A549 (cell line): ENCODE measurements around the gene RPTOR. TPM values are rescaled to one million over a fixed set of nuclear protein-coding genes. Genes with fewer than 3 reads are reported as not detected.

ENCODE experiments used
- ATAC-seq, 2 experiments: fragments of 200-7000 bp in 1 of 2; fragments of >200 bp in 1 of 2; cut with Nextera tagmentation in 1 of 2; cut with Tn5 transposase in 1 of 2; 3 replicates each; pipeline versions ENCODE4 v1.8.0 to v1.9.1; 2018 to 2020; ENCODE audit warnings: mild to moderate bottlenecking in 1 of 2, moderate library complexity in 1 of 2
- CTCF ChIA-PET: fragments of 300-600 bp; sonication (Branson Sonifier 250); formaldehyde crosslinking; extraction: SDS; loops from one replicate; lab custom pipeline; 2021; ENCODE audit warnings: antibody characterized with exemption, inconsistent platforms; lab: Yijun Ruan, JAX
- POLR2A ChIA-PET: fragments of 350-600 bp; formaldehyde crosslinking; extraction: SDS; loops from one replicate; lab custom pipeline; 2021; ENCODE audit warnings: antibody characterized with exemption, inconsistent platforms; lab: Yijun Ruan, JAX
- DNase-seq, 2 experiments: peaks; one replicate each; pipeline versions ENCODE4 v3.0.0 to v3.0.0-alpha.2; 2011 to 2016; ENCODE audit warnings: low read depth in 1 of 2, low spot score in 1 of 2
- FAIRE-seq: peaks from 2 replicates; lab custom pipeline; 2011; peaks lifted over from hg19 to GRCh38; lab: Jason Lieb, UNC
- H3K27ac ChIP-seq, 2 experiments: fragments of >200 bp; sonication (Bioruptor Twin); formaldehyde crosslinking; 3 replicates each; pipeline ENCODE4 v1.5.1; 2016 to 2017
- H3K4me1 ChIP-seq: fragments of >200 bp; sonication (Bioruptor Twin); formaldehyde crosslinking; 3 replicates; pipeline ENCODE4 v1.6.1; 2016
- H3K4me2 ChIP-seq: fragments of >200 bp; sonication (Bioruptor Twin); formaldehyde crosslinking; 3 replicates; pipeline ENCODE4 v1.6.1; 2016
- H3K4me3 ChIP-seq: fragments of >200 bp; sonication (Bioruptor Twin); formaldehyde crosslinking; 3 replicates; pipeline ENCODE4 v1.5.1; 2016
- H3K9me3 ChIP-seq: fragments of >200 bp; sonication (Bioruptor Twin); formaldehyde crosslinking; 3 replicates; pipeline ENCODE4 v1.6.1; 2016
- BHLHE40 ChIP-seq: IDR thresholded peaks from 2 replicates; pipeline ENCODE4 v1.6.1; 2012; ENCODE audit warnings: low read depth, low read length, inconsistent platforms
- CBX2 ChIP-seq: fragments of 200-600 bp; sonication (generic); IDR thresholded peaks from 2 replicates; pipeline ENCODE4 v1.6.1; 2016; ENCODE audit warnings: low read depth, mild to moderate bottlenecking, borderline replicate concordance
- FOSB ChIP-seq: fragments of 250-450 bp; sonication (Bioruptor Pico); IDR thresholded peaks from 2 replicates; pipeline ENCODE4 v1.5.0; 2020; ENCODE audit warnings: mild to moderate bottlenecking, moderate library complexity
- FOSL2 ChIP-seq, 2 experiments: fragments of 450-650 bp in 1 of 2; fragments of >200 bp in 1 of 2; sonication (Bioruptor Twin) in 1 of 2; formaldehyde crosslinking; IDR thresholded peaks; 2 replicates each; pipeline versions ENCODE4 v1.5.0 to v1.6.1; 2016 to 2020; ENCODE audit warnings: mild to moderate bottlenecking in 1 of 2, moderate library complexity in 1 of 2
- GATA3 ChIP-seq: IDR thresholded peaks from 2 replicates; pipeline ENCODE4 v1.6.1; 2012; ENCODE audit warnings: borderline replicate concordance
- HEYL ChIP-seq: fragments of 250-450 bp; sonication (Bioruptor Pico); IDR thresholded peaks from 2 replicates; pipeline ENCODE4 v1.8.0; 2021; ENCODE audit warnings: mild to moderate bottlenecking, moderate library complexity
- HOXB5 ChIP-seq: fragments of 250-450 bp; sonication (Bioruptor Pico); IDR thresholded peaks from 2 replicates; pipeline ENCODE4 v1.5.0; 2020; ENCODE audit warnings: mild to moderate bottlenecking, moderate library complexity
- JUNB ChIP-seq: fragments of >200 bp; sonication (Bioruptor Twin); formaldehyde crosslinking; IDR thresholded peaks from 2 replicates; pipeline ENCODE4 v1.6.1; 2016
- KDM5A ChIP-seq: fragments of 200-600 bp; sonication (generic); IDR thresholded peaks from 2 replicates; pipeline ENCODE4 v1.6.1; 2016; ENCODE audit warnings: antibody characterized with exemption, mild to moderate bottlenecking
- MYC ChIP-seq: IDR thresholded peaks from 2 replicates; pipeline ENCODE4 v1.6.1; 2012; ENCODE audit warnings: mild to moderate bottlenecking, inconsistent platforms, low read length, improper control_type of control experiment, borderline replicate concordance
- NFE2L2 ChIP-seq: fragments of 150-350 bp; conservative IDR thresholded peaks from 2 replicates; pipeline ENCODE4 v1.6.1; 2014; ENCODE audit warnings: low read length
- POLR2A ChIP-seq: IDR thresholded peaks from 2 replicates; pipeline ENCODE4 v1.6.1; 2012; ENCODE audit warnings: mild to moderate bottlenecking, low read length
- RARB ChIP-seq: fragments of 250-450 bp; sonication (Bioruptor Pico); IDR thresholded peaks from 2 replicates; pipeline ENCODE4 v1.8.0; 2021; ENCODE audit warnings: mild to moderate bottlenecking, moderate library complexity
- RCOR1 ChIP-seq: fragments of 150-350 bp; IDR thresholded peaks from 2 replicates; pipeline ENCODE4 v1.6.1; 2014; ENCODE audit warnings: antibody characterized with exemption, low read length, low read depth
- TFCP2L1 ChIP-seq: fragments of 250-450 bp; sonication (Bioruptor Pico); IDR thresholded peaks from 2 replicates; pipeline ENCODE4 v1.5.0; 2021; ENCODE audit warnings: mild to moderate bottlenecking
- TP53 ChIP-seq: fragments of 250-450 bp; sonication (Bioruptor Pico); IDR thresholded peaks from 2 replicates; pipeline ENCODE4 v1.5.0; 2021; ENCODE audit warnings: mild to moderate bottlenecking, moderate library complexity
- ZC3H11A ChIP-seq: fragments of 450-650 bp; IDR thresholded peaks from 2 replicates; pipeline ENCODE4 v1.6.1; 2014; ENCODE audit warnings: antibody characterized with exemption, mild to moderate bottlenecking
- ZNF302 ChIP-seq: fragments of 250-450 bp; sonication (Bioruptor Pico); IDR thresholded peaks from 2 replicates; pipeline ENCODE4 v1.9.0; 2021; ENCODE audit warnings: inconsistent platforms, mild to moderate bottlenecking, moderate library complexity
- WGBS: methylation state at CpG from one replicate; pipeline ENCODE4 v1.1.6; 2017; ENCODE audit errors: missing lambda C conversion rate; 5-methylcytosine and 5-hydroxymethylcytosine counted together
- polyA plus RNA-seq, 4 experiments: library from polyadenylated mRNA; depleted of rRNA in 3 of 4; stranded (reverse); fragments of >200 nt; fragmentation: RNase III in 1 of 4; extraction: RNeasy Plus Mini Kit Qiagen cat#74134 plus additional on column Dnase treatment in 1 of 4; gene quantifications; 2 replicates in 3 of 4; 3 replicates in 1 of 4; pipeline ENCODE4 v1.2.3, GENCODE V29; 2011 to 2017
- TF ChIP-seq, protein P1 (sequence below): fragments of 150-350 bp; IDR thresholded peaks from 2 replicates; pipeline ENCODE4 v1.6.1; 2014; ENCODE audit warnings: low read depth, mild to moderate bottlenecking, low read length
- TF ChIP-seq, protein P2 (sequence below): IDR thresholded peaks from 2 replicates; pipeline ENCODE4 v1.6.1; 2012
- TF ChIP-seq, protein P3 (sequence below): fragments of 250-450 bp; sonication (Bioruptor Pico); IDR thresholded peaks from 2 replicates; pipeline ENCODE4 v1.5.0; 2020; ENCODE audit warnings: low read depth, mild to moderate bottlenecking, moderate library complexity
- TF ChIP-seq, protein P4 (sequence below): fragments of >200 bp; sonication (Bioruptor Twin); formaldehyde crosslinking; IDR thresholded peaks from 3 replicates; pipeline ENCODE4 v1.5.1; 2016
- TF ChIP-seq, protein P5 (sequence below): IDR thresholded peaks from 2 replicates; pipeline ENCODE4 v1.6.1; 2012

RPTOR gene
- polyA plus RNA-seq, 2 of the 4 experiments (the other 2 are of a cell fraction), result 10.8 to 27.1 TPM

DNA sequence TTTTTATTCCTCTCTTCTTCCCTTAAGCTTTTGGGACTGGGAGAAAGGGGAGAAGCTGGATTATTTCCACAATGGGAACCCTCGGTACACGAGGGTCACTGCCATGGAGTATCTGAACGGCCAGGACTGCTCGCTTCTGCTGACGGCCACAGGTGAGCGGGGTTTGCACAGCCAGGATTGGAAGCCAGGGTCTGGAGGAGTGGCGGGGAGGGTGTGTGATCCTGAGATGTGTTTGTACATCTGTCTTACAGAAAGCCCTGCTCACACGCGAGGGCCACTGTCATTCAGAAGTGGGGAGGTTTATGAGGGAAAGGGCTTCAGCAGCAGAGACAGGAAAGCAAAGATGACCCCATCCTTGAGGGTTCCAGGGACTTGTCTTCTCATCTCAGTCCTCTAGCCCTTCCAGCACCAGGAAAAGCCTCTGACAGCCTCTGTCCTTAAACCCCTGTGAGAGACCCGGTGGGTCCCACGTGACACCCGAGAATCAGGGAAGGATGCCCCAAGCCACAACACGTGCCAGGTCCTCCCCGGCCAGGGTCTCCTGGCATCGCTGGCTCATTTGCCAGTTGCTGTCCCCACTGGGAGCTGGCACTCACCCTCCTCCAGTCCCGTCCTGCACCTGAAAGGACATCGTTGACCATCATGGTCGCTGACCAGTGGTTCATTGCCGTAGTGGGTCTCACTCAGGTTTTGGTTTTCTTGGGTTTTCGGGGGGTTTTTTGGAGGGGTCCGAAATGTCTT, 402.7 kb downstream of the RPTOR start:
- ATAC-seq (no peak), FAIRE-seq (no peak), DNase-seq (no peak)
- ChIA-PET POLR2A (no interaction called here), CTCF (interaction anchor here (1.0 kb wide), 1 partner anchor 20 kb away, joined by 3 read pairs; no protein-coding TSS in a partner anchor)
- Histone ChIP-seq H3K4me2 (no peak overlapping the region), H3K27ac (no peak overlapping the region), H3K4me1 (no peaks in the 10 kb centered on the region), H3K4me3 (no peak overlapping the region), H3K9me3 (no peaks in the 10 kb centered on the region)
- TF ChIP-seq ZNF302 (no peak), HOXB5 (CRISPR knock-in tag) (no peak), MYC (no peak), KDM5A (no peak), FOSL2 (IDR thresholded peaks at IDR 0.05) (no peak), FOSL2 (CRISPR knock-in tag; IDR thresholded peaks at IDR 0.05) (no peak), ZC3H11A (no peak), RARB (CRISPR knock-in tag) (no peak)
- TF ChIP-seq, protein P1, sequence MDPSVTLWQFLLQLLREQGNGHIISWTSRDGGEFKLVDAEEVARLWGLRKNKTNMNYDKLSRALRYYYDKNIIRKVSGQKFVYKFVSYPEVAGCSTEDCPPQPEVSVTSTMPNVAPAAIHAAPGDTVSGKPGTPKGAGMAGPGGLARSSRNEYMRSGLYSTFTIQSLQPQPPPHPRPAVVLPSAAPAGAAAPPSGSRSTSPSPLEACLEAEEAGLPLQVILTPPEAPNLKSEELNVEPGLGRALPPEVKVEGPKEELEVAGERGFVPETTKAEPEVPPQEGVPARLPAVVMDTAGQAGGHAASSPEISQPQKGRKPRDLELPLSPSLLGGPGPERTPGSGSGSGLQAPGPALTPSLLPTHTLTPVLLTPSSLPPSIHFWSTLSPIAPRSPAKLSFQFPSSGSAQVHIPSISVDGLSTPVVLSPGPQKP, result no peak
- TF ChIP-seq, protein P2, sequence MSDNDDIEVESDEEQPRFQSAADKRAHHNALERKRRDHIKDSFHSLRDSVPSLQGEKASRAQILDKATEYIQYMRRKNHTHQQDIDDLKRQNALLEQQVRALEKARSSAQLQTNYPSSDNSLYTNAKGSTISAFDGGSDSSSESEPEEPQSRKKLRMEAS, result no peak
- TF ChIP-seq, protein P3, sequence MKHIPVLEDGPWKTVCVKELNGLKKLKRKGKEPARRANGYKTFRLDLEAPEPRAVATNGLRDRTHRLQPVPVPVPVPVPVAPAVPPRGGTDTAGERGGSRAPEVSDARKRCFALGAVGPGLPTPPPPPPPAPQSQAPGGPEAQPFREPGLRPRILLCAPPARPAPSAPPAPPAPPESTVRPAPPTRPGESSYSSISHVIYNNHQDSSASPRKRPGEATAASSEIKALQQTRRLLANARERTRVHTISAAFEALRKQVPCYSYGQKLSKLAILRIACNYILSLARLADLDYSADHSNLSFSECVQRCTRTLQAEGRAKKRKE, result no peak
- TF ChIP-seq, protein P4, sequence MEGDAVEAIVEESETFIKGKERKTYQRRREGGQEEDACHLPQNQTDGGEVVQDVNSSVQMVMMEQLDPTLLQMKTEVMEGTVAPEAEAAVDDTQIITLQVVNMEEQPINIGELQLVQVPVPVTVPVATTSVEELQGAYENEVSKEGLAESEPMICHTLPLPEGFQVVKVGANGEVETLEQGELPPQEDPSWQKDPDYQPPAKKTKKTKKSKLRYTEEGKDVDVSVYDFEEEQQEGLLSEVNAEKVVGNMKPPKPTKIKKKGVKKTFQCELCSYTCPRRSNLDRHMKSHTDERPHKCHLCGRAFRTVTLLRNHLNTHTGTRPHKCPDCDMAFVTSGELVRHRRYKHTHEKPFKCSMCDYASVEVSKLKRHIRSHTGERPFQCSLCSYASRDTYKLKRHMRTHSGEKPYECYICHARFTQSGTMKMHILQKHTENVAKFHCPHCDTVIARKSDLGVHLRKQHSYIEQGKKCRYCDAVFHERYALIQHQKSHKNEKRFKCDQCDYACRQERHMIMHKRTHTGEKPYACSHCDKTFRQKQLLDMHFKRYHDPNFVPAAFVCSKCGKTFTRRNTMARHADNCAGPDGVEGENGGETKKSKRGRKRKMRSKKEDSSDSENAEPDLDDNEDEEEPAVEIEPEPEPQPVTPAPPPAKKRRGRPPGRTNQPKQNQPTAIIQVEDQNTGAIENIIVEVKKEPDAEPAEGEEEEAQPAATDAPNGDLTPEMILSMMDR, result no peak
- WGBS, result 86% methylated on average over 21 of the region's 21 CpGs

DNA sequence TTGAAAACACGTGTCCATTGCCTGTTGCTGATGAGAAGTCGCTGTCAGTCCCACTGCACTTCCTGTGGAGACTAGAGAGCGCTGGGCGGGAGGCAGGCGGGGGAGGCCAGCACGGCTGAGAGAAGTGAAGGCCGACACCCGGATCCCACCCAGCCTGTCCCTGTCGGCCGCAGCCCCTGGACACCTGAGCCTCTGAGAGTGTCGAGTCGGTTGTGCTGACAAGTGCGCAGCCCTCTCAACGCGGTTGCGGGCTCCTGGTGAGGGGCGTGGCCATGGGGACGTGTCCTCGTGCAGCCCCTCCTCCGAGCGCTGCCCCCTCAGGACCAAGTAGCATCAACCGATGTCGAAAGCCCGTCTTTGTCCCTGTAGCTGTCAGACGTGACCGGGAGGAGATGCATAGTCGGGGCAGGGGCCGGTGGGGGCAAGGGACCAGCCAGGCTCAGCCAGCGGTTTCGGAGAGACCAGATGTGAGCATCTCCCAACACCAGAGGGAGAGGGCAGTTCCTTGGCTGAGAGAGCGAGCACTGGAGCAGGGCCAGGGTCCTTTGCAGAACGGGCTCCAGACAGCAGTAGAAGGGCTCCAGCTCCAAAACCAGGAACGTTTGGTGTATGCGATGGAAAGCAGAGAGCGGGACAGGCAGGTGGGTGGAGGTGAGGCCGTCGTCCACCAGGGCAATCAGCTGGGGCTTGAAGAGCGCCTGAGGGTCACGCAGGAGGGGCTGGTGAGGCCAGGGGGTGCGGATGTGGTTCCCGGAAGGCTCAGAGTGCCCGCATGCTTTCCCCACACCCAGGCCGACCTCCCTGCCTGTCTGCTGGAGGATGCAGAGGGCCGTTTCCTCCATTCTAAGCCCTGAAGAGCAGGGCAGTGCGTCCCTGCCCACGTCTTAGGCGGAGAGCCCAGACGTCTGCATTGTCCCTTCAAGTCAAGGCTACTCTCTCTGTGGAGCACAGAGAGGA, 403.7 kb downstream of the RPTOR start:
- ChIA-PET CTCF (interaction anchor here (1.0 kb wide), 1 partner anchor 11 kb away, joined by 3 read pairs; no protein-coding TSS in a partner anchor), POLR2A (no interaction called here)
- WGBS, result 91% methylated on average over 48 of the region's 48 CpGs
- Histone ChIP-seq H3K27ac (no peak overlapping the region), H3K4me1 (no peaks in the 10 kb centered on the region), H3K9me3 (no peaks in the 10 kb centered on the region), H3K4me3 (no peak overlapping the region), H3K4me2 (no peak overlapping the region)
- ATAC-seq, result no peak
- TF ChIP-seq, protein P5, sequence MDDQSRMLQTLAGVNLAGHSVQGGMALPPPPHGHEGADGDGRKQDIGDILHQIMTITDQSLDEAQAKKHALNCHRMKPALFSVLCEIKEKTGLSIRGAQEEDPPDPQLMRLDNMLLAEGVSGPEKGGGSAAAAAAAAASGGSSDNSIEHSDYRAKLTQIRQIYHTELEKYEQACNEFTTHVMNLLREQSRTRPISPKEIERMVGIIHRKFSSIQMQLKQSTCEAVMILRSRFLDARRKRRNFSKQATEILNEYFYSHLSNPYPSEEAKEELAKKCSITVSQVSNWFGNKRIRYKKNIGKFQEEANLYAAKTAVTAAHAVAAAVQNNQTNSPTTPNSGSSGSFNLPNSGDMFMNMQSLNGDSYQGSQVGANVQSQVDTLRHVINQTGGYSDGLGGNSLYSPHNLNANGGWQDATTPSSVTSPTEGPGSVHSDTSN, result no peak
- TF ChIP-seq BHLHE40, result no peak
- TF ChIP-seq TP53, result no peak
- TF ChIP-seq RCOR1, result no peak
- TF ChIP-seq GATA3, result no peak
- no peak for TF ChIP-seq NFE2L2
- no peak for TF ChIP-seq JUNB
- TF ChIP-seq FOSB, result no peak
- TF ChIP-seq, protein P3, result no peak
- TF ChIP-seq TFCP2L1 (CRISPR knock-in tag), result no peak
- TF ChIP-seq POLR2A, result no peak
- no peak for TF ChIP-seq HEYL
- no peak for TF ChIP-seq CBX2
- DNase-seq, result no peak
- no peak for FAIRE-seq
